ENCODE results near the gene PTGES3. TPM values are rescaled to one million over a fixed set of nuclear protein-coding genes. Genes with fewer than 3 reads are reported as not detected.

Gene PTGES3
- total RNA-seq, 1 donor from 2014 or later = 111 TPM

DNA sequence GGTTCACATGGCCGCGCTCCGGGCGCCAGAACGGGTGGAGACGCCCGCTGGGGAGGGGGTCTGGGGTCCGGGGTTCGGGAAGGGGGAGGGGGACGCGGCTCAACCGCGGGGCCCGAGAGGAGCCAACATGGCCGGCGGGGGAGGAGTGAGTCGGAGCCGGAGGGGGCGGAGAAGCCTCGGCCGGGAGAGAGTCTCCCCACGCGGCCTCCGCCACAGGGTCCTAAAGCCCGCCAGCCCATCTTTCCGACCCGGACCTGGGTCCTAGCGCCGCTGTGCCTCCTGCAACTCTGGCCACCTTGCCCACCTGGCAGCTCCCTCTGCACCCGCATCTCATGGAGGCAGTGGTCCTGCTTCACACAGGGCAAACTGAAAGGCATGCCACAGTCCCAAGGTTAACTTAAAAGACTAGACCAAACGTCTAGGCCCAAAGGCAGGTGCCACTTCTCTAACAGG lies 57.9 kb downstream of the PTGES3 start, which contains the start of gene BAZ2A:
Gene BAZ2A, minus strand, starts transcription at position 147 of the 453 bp plus-strand sequence. CDS start 12,796 bp downstream, outside the sequence.
- no peak for DNase-seq (ENCODE audit: extremely low read depth, low read depth, low spot score)

DNA sequence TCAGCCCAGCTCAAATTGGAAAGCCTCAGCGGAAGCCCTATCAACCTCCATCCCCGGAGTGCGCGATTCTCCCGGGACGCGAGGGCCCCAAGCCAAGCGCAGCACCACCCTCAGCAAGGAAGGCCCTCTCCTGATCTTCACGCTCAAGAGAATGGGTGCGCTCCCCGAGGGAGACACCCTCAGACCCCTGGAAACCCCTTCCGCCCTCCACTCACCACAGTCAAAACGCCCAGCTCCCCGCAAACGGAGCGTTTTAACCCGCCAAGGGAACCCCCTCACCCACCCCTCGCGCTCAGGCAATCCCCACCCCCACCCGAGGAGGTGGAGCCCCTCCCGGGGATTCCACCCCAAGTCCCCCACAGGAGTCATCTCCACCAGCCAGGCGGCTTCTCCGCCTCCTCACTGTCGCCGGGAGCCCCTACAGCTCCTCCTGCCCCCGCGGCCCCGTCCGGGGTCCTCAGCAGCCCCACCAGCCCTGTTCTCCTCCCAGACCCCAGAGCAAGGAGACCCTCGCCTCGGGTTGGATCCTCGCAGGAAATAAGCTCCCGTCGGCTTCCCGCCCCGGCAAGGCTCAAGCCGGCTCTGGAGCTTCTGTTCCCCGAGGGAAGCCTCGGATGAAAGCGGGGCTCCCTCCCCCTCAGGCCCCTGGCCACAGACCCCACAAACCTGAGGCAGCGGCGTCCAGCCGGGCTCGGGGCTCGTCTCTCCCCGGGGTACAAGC lies 58.5 kb downstream of the PTGES3 start:
- no peak for DNase-seq (ENCODE audit: extremely low read depth, low read depth, low spot score)

DNA sequence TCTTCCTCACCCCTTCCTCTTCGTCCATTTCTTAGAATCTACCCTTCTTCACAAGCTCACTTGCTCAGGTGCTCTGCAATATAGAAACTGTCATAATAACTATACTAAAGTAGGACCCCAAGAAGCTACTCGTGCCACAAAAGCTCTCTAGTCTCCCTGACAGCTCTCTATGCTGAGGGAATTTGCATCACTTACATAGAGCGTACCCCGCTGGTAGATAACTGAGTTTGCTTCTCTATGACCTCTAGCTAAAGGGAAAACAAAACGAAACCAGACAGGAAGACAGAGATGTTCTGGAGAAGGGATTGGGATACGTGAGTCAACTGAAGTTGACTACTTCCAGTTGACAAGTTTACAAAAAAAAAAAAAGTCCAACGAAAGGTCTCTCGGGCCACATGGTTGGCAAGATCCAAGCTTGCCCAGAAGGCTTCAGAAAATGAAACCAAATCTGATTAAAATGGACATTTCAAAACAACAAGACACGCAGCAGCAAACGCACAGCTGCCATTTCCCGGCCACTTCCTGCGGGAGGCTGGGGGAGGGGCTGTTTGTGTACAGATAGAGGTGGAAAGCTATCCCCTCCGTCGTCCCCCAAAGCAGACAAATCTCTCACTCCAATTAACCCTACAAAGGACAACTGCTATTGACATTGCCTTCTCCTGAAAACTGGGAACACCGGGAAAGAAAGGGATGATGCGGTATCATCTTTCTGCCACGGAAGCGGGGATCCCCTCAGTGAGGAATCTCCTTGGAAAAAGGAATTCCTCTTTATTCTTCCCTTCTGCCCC lies 59.2 kb downstream of the PTGES3 start:
- no peak for DNase-seq (ENCODE audit: extremely low read depth, low read depth, low spot score)

DNA sequence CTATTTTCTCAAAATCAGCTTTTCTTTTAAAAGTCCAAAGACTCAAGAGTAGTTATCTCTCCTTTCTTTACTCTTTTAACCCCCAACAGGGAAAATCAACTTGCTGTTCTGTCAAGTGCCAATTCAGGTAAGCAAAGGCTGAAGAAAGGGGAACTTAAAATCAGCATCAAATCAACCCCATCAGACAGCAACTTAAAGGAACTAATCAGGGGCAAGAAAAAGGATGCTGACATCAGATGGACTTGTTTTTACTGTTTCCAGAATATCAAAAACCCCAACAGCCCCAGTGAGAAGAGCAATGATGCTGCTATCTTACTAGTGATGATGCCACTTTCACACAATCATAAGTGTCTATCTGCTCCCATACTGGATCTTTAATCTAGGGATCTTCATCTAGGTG lies 61.4 kb downstream of the PTGES3 start:
- no peak for DNase-seq (ENCODE audit: extremely low read depth, low read depth, low spot score)

DNA sequence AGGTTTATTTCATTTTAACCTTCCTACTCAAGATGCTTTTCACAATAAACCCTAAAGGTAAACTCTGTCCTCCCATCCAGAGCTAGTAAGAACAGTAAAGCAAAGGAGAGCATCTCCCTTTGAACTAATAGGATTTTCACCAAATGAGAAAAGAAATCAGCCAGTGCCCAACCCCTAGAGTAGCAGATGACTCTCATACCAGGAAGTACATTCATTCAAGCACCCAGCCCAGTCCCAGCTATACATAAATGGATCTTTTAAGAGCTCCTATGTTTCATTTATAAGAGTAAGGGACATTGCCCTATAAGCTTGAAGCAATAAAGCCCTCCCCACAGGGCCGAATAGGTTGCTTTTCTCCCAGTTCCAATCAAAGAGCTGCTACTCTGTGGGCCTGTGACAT lies 65.5 kb downstream of the PTGES3 start:
- DNase-seq (ENCODE audit: extremely low read depth, low read depth, low spot score) = no peak

DNA sequence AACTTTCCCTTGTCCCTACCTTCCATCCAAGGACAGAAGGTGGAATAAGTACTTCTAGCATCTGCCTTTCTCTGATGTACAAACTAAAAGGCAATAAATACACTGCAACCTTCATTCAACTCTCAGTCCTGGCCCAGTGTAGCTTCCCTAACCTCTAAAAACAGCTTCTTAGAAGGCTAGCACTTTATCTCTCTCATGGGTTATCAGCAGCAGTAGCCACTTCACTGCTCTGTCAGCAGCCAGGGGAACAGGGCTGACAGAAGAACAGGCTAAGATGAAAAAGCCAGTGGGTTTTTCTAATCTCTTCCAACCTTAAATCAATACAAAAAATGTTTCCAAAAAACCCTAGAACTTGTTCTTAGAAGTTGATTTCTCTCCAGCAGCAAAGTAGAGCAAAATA lies 71.2 kb downstream of the PTGES3 start:
- DNase-seq (ENCODE audit: extremely low read depth, low read depth, low spot score) = no peak

DNA sequence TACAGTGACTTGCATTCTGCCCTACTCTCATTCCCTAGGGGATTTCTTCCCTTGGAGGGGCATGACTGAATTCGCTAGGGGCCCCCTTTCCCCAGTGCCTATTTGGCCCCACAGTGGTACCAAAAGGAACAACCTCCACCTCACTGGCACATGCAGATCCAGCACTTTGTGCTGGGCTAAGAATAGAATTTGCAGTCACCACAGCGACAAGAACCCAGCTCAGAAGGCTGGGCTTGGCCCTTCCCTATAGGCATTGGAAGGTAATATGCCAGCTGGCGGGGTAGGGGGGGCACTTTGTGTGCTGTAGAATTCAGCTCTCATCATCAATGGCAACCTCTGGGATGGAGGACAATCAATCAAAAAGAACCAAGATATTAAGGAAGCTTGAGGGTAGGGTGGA lies 71.8 kb downstream of the PTGES3 start:
- no peak for DNase-seq (ENCODE audit: extremely low read depth, low read depth, low spot score)

DNA sequence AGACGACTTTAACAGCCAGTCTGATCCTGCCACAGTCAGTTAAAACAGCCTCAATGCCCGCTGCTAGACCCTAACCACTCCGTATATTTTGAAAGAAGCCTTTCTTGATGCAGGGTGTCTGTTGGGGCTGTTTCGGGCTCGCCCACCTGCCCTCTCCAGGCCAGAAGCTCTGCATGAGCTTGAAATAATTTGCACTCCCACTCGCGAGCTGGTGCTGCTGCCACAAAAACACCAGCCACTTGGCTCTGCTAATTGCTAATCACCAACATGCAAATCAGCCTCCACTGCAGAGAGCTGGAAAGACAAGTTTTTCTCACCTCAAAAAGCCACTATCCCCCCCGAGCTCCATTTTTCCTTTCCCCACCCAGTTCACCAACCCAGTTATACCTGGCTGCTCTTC lies 73.5 kb downstream of the PTGES3 start:
- no peak for DNase-seq (ENCODE audit: extremely low read depth, low read depth, low spot score)

Other genes with a start within 250 kb of the PTGES3 start
- gene TIMELESS, start 238.9 kb downstream of the PTGES3 start, total RNA-seq = 7.4 and 13.9 TPM in 2 replicates
- gene MIP, start 233.6 kb downstream of the PTGES3 start, total RNA-seq = 0.15 TPM in 1 of 2 replicates, not detected in the other
- 1.7 TPM in 2 replicates for gene SPRYD4, start 219.7 kb downstream of the PTGES3 start, total RNA-seq
- gene GLS2, start 200.1 kb downstream of the PTGES3 start, total RNA-seq = 0.58 TPM in 1 of 2 replicates, not detected in the other
- 56.5 and 75.8 TPM in 2 replicates for gene RBMS2, start 166.5 kb downstream of the PTGES3 start, total RNA-seq
- 61.5 and 112 TPM in 2 replicates for gene BAZ2A, start 58.0 kb downstream of the PTGES3 start, total RNA-seq
- gene ATP5F1B, start 42.3 kb downstream of the PTGES3 start, total RNA-seq = 415 and 515 TPM in 2 replicates
- 892 and 1,291 TPM in 2 replicates for gene NACA, start 37.0 kb upstream of the PTGES3 start, total RNA-seq
- gene PRIM1, start 64.0 kb upstream of the PTGES3 start, total RNA-seq = 1.5 and 4.0 TPM in 2 replicates
- not detected in 2 replicates for gene HSD17B6, start 75.0 kb upstream of the PTGES3 start, total RNA-seq
- not detected in 2 replicates for gene SDR9C7, start 246.1 kb upstream of the PTGES3 start, total RNA-seq